A204.1 (cell line): ENCODE results near the gene CEBPZ.
A peak's percentile ranks its signal among the peaks of the same experiment; 100 is the strongest.

Experiments used
- FAIRE-seq: peaks from 2 replicates; lab custom pipeline; 2012; peaks lifted over from hg19 to GRCh38; lab: Jason Lieb, UNC

The CEBPZ gene

DNA sequence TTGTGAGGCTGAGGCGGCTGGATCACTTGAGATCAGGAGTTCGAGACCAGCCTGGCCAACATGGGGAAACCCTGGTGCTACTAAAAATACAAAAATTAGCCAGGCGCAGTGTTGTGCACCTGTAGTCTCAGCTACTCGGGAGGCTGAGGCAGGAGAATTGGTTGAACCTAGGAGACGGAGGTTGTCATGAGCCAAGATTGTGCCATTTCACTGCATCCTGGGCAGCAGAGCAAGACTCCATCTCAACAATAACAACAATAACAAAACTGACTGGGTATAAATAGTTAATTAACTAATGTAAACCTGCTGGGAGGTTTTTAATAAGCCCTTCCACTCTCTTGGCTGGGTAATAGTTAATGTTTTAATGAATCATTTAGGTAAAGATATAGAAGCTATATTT, 50.8 kb downstream of the CEBPZ start:
- no peak for FAIRE-seq

DNA sequence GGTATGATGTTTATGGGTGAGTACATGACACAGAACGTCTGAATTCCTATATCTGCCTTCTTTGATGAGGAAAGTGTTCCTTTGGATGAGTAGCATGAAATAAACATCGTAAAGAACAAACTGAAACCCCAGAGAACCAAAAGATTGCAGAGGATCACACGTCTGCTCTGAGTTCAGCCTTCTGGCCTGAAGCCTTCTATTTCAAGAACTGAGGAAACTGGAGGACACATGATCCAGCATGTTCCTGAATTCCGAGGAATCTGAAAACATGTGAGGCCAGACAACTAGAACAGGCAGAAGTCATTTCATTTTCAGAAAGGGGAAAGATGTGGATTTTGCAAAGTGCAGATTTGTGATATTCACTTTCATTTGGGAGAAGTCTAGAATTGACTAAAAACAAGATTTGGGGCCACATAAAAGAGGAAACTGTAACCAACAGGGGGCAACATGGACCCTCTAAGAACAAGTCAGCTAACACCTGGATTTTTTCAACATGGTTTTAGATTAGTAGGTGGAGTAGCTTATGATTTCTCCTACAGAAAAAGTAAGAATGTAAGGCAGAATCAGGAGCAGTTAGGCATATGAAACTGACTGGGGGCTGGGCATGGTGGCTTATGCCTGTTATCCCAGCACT, 51.3 kb downstream of the CEBPZ start:
- FAIRE-seq: no peak

DNA sequence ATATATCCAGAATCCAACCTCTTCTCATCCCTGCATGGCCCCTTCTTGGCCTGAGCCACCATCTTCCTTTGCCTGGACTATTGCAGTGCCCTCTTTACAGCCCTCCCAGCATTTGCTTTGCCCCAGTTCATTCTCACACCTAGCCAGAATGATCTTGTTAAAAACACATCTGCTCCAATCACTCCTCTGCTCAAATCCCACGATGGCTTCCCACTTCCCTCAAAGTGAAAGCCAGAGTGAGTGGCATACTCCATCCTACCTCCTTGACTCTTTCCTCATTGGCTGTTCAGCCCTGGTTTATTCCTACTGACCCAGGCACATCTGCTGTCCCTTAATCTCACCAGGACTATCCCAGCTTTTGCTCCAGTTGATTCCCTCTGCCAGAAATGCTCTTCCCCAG, 57.7 kb downstream of the CEBPZ start:
- FAIRE-seq: no peak

DNA sequence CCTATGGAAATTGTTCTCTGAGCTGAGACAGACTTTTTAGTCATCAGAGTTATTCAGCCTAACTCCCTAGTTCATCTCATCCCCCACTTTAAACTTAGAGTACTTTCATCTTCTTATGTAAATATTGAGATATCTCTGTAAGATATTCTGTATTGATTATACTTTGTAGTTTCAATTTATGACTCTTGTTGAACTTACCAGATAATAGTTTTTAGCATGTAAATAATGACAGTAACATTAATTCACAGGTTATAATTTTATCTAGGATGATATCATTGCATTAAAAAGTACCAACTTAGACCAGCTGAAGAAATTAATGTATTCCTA, 59.8 kb downstream of the CEBPZ start:
- FAIRE-seq: no peak

DNA sequence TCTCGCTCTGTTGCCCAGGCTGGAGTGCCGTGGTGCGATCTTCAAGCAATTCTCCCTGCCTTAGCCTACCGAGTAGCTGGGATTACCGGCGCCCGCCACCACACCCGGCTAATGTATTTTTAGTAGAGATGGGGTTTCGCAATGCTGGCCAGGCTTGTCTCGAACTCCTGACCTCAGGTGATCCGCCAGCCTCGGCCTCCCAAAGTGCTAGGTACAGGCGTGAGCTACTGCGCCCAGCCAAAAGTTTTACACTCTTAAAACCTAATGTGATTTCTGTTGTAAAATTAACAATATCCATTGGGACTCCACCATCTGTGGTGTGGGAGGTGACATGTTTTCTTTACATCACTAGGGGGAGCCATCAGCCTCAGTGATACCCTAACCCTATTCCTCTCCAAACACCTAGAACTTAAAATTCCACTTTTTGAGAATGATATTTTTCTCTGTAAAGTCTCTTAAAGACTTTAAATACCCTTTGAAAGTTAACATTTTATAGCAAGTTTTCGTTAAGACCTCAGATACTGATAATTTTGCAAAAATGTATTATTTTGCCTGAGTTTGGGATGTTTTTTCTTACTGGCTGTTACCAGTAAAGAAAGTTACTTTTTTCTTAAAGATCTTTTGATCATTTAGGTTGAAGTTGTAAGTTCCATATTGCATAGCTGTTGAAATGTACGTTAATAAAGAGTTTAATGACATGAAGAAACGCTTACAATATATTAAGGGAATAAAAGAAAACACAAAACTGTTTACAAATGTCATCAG, 63.0 kb downstream of the CEBPZ start:
- peak; percentile 88 for FAIRE-seq

DNA sequence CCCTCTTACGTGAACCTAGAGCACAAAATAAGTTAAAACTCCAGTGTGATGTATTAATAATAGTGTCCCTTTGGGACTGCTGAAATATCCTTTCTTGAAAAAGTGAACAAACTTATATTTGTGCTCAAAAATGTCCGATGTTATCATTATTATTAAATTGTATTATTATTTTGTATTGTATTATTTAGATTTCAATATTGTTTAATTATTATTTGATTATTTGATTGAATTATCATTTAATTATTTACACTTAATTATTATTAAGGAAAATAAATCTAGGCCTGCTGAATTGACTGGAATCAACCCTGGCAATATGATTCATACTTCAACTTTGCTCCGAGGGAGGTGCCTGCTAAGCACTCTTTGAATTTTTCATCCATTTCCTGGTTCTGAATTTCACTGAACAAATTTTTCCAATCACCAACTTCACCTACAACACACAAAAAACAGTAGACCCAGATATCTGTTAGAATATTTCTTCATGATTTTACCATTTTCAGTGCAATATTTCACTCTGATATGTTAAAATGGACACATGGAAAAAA, 63.7 kb downstream of the CEBPZ start:
- peak; percentile 29 for FAIRE-seq

DNA sequence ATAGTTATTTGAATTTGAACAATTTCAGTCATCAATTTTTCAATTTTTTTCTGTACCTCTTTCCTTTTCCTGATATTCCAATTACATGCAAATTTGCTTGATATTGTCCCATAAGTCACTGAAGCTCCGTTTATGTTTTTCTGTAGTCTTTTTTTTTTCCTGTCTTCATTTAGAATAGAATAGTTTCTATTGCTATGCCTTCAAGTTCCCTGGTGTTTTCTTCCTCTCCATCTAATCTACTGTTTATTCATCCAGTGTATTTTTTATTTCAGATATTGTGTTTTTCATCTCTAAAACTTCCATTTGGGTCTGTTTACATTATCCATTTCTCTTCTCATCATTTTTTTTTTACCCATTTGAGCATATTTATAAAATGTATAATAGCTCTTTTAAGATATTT, 66.6 kb downstream of the CEBPZ start:
- FAIRE-seq: no peak

DNA sequence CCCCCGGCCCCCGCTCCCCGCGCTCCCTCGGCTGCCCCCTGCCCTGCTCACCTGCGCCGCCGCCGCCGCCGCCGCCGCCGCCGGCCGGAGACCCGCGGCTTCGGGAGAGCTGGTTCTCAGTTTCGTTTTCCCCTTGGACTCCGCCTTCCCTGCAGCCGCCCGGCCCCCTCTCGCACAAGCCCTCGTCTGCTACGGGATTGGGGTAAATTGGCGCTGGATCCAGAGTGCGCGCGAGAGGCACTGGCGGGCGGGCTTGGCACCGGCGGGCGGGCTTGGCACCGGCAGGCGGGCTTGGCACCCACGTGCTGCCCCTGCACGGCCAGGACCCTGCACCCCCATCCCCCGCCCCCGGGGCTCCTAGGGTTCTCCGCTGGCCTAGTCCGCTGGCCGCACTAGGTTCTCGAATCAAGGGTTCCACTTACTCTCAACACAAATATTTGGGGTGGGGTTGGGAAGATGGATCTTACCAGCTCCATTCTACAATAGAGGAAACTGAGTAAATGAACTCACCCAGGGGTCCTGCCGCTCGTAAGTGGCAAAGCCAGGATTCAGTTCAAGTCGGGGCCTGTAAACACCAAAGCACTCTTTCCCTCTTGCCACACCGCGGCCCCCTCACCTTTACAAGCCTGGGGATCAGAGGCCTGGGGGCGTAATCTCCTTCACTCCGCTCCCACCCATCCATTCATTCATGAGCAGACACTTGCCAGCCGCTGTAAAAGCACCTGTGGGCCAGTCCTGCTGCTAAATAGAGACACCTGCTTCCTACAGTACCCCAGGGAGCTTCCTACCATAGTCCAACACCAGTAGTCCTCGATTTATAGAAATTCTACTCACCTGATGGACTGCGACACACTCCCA, 74.3 kb downstream of the CEBPZ start, which contains the start of gene EIF2AK2:
EIF2AK2 (minus strand) TSS at position 124 of the 858 bp plus-strand sequence. CDS start 9,174 bp downstream, outside the sequence.
- no peak for FAIRE-seq

DNA sequence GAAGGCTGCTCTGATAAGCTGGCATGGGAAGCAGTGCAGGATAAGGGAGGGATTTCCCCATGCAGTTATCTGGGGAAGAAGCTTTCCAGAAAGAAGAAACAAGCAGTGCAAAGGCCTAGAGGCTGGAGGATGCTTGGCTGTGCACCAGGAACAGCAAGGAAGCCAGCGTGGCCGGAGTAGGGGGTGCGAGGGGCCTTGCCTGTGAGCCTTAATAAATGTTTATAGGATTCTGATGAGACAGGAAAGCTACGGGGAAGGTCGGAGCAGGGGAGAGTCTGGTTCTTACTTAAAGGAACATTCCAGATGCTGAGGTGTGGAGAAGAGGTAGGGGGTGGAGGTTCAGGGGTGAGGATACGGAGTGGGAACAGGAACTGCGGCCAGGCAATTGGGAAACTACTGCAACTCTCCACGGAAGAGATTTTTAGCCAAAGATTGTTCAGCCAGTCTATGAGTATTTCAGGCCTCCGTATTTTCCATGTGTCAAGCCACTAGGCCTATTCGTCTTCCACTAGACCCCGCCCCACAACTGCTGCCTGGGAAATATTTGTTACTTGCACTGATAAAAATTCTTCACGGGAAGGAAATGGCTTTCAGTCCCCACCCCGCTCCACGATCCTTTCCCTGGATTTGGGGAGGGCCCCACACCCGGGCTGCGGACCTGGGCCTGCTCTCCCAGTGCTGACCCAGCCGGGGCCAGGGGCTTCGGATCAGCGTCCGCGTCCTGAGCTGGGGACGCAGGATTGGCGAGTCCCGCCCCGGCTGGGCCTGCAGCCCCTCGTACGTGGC, 75.1 kb downstream of the CEBPZ start:
- FAIRE-seq: no peak

DNA sequence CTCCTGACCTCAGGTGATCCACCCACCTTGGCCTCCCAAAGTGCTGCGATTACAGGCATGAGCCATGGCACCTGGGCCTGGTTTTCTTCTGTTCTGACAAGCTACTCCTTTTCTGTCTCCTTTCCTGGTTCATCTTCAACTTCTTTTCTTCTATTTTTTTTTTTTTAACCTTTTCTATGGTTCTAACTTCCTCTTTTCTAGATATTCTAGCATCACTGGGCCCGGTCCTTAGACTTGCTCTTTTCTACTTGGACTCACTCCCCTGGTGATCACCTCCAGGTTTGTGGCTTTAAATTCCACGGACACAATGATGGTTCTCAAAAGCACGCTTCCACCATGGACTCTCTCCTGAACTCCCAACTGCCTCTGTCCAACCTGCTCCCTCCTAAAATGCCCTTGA, 76.6 kb downstream of the CEBPZ start:
- no peak for FAIRE-seq

DNA sequence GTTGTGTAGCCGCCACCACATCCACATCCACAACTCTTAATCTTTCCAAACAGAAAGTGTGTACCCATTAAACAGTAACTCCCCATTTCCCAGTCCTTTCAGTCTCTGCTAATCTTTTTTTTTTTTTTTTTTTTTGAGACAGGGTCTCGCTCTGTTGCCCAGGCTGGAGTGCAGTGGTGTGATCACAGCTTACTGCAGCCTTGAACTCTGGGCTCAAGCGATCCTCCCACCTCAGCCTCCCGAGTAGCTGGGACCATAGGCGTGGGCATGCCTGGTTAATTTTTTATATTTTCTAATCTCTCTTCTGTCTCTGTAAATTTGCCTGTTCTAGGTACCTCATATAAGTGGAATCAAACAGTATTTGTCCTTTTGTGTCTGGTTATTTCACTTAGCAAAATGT, 78.2 kb downstream of the CEBPZ start:
- no peak for FAIRE-seq
